DMS79 (cell line): Measurements from ENCODE around the gene VSNL1.

ENCODE experiments used
- DNase-seq: peaks from one replicate; lab custom pipeline; 2025; lab: John Stamatoyannopoulos, UW

Gene VSNL1

DNA sequence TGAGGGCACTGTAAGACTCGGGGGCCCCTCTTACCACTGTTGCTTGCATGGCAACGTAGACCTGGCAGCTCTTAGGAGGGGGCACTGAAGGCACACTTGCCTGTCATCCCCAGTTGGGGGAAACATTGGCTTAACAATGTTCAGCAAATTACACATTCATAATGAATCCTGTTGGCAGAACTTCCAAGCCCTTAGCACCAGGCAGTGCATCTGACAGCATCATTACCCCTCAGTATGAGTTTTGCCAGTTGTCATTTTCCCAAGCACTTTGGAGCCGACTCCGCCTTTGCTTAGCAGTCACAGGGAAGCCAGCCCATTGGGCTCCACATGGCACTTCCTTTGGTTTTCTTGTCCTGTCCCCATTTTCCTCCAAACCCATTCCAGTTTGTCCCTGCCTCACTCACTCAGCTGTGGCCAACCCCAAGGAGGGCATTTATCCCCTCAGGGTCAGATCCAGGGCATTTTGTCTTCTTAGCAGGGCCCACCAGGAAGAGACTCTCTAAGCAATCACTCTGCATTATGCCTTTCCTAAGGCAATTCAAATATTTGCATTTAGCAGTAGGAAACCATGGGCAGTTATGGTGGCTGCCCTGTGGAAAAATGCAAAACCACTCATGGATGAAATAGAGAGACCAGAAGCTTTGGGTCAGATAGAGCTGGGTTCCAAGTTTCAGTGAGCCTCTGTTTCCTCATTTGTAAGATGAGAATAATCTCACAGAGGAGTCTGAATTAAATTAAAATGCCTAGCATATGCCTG, 73.9 kb downstream of the VSNL1 start:
- DNase-seq = no peak

DNA sequence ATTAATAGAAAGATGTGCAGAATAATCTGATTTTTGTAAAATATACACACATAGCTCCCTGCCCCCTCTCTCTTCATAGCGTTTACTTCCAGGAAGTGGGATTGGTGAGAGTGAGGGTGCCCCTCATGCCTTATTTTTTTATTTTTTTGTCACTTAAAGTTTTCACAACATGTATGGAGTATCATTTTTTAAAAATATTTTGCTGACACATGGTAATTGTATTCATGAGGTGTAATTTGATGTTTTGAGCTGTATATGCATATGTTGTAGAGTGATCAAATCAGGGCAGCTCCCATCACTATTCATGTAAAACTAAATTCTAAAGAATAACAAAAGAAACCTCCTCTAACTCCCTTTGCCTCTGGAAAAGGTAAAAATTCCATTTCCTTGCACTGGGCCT, 74.7 kb downstream of the VSNL1 start:
- no peak for DNase-seq

DNA sequence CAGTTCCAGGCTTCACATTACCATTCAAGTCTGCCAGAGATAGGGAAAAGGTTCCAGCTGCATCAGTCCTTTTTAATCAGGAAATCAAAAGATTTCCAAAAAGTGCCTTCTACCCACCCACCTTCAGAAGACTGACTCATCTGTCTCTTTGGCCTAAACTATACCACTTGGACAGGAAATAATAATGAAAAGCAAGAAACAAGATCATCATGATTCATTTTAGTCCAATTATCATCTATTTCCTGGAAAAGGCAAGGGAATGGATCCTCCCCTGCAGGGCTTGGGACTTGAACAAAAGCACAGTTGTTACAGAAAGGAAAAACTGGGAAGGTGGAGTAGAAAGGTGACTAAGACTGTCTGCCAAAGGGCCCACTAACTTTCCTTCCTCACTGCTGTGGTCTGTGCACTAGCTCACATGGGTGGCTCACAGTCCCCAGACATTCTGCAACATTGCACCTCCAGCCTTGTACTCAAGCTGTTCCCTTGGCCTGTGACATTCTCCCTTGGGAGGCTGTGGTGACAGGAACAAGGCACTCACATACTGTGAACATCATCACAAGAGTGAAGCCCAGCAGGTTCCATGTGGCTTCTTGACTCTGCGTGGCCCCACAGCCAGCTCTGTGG, 75.3 kb downstream of the VSNL1 start:
- no peak for DNase-seq

DNA sequence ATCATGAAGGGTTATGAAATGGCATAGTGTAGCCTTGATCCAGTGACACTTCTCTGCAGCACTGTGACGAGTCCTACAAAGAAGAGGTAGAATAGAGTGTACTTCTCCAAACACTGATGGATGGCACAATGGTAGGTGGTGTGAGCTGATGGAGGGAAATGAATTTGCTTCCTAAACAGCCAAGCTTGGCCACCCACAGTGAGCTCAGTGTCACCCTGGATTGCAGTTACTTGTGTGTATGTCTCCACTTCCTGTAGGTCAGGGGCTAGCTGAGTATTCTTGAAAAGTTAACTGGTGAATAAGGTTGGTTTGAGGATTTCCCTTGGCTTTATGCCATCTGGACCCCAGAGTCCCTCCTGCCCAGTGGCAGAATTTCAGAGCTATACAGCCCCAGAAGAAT, 75.9 kb downstream of the VSNL1 start:
- no peak for DNase-seq

DNA sequence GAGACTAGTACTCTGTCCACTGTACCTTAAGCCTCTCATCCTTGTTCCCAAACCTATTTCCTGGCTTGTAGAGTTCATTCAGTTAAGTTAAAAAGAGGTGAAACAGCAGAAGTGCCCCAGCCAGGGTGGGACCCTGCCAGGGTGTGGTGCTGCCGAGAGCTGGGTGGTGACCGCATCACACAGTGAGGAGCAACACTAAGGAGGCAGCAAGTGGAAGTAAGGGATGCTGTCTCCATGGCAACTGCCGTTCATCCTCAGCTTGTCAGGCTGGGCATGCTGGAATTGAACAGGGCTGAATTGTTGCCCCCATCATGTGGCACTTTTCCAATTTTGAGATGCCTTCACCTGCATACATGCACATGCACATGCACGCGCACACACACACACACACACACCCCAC, 77.0 kb downstream of the VSNL1 start:
- no peak for DNase-seq

DNA sequence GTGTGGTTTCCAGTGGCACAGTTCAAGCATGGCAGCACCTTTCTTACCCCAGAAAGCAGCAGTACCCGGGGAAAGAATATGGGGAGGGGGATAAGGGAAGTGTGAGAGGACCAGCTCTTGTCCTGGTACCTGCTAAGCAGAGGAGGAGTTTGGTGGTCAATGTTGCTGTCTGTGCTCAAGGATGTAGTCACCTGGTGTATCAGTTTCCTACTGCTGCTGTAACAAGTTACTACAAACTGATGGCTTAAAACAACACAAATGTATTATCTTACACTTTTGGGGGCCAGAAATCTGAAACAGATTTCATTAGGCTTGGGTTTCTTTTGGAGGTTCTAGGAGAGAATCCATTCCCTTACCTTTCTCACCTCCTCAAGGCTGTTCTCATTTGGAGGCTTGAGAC, 77.5 kb downstream of the VSNL1 start:
- DNase-seq = no peak

DNA sequence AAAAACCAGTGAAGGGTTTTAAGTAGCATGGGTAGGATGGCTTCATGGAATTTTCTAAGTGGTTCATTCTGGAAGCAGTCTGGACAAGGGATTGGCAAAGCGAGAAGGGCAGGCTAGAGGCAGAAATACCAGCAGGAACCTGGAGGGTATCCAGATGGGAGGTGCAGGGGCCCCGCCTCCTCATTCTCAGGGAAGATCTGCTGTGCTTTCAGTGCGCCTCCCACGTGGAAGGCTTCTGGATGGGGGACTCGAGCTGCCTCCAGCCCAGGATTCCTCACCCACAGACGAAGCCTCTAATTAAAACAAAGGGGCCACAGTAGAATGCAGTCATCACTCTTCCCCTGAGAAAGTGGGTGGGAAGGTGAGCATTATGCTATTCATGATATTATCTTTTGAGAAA, 79.8 kb downstream of the VSNL1 start:
- no peak for DNase-seq

DNA sequence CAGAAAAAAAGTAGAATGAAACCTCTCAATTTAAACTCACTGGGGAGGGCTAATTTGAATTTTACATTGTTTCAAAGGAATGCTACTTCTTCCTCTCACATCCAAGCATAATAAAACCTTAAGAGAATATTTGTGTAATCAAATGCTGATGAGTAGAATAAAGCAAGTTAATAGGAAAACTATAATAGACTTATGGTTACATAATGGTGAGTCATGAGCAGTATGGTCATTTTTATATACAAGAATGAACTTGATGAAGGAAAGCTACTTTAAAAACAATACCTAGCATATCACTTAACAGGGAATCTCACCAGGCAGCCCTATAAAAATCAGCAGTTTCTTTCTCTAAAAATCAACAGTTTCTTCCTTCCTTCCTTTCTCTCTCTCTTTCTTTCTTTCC, 80.3 kb downstream of the VSNL1 start:
- no peak for DNase-seq

DNA sequence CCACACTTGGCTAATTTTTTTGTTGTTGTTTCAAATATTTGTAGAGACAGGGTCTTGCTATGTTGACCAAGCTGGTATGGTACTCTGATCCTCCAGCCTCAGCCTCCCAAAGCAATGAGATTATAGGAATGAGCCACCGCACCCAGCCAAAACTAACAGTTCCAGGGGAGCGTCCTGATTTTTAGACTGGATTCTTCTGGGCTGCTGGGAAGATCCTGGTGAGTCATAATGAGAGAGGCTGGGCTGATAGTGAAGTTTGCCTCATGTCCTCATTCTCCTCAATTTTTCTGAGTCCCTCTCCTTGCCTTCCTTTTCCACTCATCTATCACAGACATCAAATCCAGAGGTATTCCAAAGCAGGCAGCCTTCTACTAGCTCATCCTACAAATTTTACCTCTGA, 81.3 kb downstream of the VSNL1 start:
- DNase-seq = no peak

DNA sequence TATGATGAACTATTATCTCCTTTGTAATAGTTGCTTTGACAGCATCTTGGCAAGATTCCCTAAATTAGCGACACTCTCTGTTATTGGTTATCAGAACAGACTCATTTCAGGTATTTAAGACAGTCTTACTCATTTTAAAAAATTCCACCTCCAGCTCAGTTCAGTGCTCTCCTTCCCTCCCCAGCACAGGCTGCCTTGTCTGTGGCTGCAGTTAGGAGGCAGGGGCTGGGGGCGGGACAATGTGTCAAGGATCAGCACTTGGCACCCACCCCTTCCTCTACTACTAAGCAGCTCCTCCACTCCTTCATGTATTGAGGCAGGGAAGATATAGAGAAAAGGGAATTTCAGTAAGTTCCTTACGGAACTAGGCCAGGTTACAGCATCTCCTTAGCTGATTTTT, 85.0 kb downstream of the VSNL1 start:
- DNase-seq = no peak

DNA sequence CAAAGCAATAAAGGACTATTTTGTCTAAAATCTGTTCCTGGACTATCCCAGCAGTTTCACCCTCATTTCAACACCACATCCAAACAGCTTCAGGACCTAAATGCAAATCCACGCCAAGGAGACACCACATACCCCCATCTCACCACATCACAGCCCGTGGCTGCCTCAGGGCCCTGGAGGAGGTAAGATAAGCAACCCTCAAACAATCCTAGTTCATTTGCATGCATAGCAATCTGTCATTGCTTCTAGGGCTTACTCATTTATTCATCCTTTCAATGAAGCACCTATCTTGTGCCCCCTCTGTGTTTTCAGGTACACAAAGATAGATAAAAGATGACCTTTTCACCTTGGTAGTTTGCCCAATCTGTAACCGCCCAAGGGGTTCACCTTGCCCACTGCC, 86.5 kb downstream of the VSNL1 start:
- no peak for DNase-seq

DNA sequence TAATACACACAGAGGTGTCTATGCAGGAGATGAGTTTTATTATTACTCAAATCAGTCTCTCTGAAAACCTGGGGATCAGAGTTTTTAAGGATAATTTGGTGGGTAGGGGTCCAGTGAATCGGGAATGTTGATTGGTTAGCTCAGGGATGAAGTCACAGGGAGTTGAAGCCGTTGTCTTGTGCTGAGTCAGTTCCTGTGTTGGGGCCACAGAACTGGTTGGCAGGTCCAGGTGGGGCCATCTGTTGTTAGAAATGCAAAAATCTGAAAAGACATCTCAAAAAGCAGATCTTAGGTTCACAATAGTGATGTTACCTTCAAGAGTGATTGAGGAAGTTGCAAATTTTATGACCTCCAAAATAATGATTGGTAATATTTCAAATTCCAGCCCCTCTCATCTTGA, 86.9 kb downstream of the VSNL1 start:
- DNase-seq = no peak

DNA sequence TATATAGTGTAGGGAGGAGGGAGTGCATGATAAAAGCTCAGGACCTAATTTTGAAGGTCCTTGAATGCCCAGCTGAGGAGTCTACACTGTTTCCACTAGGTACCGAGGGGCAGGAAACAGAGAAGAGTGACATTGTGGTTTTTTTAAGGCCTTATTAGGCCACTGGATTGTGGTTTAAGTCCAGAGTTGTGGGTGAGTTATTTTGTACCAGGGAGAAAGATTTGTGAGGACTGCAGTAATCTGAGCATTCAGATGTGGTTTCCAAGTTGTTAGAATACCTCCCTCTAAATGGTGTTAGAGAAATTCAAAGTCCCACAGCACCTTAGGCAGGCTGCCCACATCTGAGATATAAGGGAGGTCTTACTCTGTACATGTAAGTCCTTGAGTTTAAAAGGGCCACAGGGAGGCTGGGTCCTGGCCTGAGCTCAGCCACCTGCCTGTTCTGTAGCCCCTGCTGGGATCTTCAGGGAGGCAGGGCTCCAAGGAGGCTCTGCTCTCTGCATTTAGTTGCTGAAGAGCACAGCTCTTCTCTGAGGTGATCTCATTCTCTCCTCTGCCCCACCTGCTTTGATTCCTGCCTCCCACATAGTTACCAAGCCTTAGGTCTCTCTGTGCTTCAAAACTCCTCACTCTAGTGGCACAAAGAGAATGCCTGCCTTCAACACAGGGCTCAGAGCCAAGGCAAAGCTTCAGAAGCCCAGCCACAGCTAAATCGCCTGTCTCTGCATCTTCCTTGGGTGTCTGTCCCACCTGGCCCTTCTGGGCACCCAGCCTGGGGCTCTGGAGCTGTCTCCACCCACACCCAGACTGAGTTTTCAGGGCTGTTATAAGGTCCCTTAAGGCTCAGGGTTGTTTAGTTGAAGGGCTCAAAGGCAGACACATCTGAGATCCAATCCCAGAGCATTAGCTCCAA, 88.1 kb downstream of the VSNL1 start:
- peak; percentile 55 for DNase-seq

DNA sequence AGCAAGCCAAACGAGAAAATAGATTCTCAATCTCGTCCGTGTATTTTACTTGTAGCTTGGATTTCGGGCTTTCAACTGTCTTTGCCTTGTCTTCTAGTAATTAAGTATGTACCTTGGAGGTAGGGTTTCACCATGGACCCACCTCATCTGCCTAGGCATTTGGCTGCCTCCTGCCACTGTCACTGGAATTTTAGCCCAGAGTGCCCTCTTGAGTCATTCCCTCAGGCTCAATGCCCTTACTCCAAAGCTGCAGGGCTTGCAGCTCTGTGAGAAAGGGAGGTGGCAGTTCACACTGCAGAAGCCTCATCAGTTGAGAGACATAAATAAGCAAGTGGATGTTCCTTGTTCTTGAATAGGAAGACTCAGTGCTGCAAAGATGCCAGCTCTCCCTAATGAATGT, 89.6 kb downstream of the VSNL1 start:
- no peak for DNase-seq

DNA sequence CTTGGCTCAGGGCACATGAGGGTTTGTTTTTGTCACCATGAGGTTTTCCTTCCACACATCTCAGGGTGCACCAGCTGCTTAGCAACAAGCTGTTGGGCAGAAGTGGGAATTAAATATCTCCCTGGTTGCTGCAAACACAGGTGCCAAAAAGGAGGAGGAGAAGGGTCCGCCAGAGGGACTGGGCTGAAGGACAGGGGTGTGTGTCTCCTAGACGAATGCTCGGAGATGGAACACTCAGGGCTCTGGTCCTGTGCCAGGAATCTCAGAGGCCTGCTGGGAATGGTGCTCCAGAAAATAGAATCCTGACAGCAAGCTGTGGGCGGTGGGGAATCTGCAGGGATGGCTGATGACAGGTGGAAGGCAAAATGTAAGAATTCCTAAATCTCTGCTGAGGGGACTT, 94.5 kb downstream of the VSNL1 start:
- peak; percentile 47 for DNase-seq

DNA sequence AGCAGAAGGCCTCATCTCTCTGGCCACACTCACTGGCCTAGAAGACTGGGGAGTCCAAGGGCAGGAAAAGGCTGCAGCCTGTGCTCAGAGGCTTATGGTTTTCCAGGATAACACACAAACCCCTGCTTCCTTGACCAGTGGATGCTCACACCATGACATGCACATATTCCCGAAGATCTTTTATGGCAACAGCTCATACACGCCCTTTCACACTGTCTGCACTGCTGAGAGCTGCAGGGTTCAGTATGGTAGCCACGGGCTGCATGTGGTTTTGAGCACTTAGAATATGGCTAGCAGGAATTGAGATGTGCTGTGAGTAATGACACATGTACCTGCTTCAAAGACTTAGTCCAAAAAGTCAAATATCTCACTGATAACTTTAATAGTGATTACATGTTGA, 95.8 kb downstream of the VSNL1 start:
- no peak for DNase-seq

DNA sequence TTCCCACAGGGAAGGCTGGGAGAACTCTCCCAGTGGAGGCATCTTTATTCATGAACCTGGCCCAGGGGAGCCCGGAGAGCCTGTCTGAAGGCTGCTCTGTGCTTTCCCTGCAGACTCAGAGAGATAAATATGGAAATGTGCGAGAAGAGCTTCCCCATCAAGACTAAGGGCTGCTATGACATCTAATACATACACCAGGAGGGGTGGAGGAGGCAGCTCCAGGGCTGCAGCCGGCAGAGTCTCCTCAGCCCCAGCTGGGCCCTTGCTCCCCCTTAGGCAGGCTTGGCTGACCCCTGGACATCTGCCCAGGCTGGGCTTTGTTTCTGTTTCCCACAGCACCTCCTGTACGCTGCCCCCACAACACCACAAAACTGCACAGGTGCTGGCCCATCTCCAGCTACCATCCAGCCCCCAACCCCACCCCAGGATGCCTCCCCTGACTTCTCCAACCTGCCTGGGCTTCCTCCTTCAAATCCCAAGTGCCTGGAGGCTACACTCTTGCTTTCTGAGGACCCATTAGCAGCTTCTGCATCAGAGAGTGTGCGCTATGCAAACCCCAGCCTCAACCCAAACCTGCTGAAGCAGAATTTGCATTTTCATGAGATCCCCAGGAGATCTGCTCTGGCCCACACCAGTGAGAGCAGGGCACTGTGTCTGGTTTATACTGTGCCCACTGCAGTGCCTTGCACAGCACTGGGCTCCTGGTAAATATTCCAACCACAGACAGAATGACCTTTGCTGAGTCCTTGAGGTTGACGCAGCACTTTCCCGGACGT, 96.8 kb downstream of the VSNL1 start:
- DNase-seq = peak; percentile 85

DNA sequence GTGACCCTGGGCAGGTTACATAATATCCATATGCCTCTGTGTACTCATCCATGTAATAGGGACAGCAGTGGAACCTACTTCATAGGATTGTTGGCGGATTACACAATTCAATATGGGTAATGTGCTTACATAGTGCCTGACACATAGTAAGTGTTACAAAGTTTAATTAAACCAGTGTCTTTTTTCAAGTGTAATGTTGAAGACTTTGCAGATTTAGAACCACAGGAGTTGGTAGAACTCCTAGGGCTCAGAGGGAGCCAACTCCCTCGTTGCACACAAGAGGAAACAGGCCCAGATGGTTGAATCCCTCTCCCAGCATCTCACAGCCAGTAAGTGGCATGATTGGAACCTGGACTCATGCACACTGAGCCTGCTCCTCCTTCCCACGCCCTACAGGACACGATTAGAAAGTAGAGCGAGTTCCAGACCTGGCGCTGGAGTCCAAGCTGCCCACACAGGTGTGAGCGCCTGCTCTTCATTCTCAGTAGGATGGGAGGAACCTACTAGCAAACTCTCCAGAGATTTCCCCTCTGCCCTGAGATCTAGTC, 97.8 kb downstream of the VSNL1 start:
- DNase-seq = no peak

DNA sequence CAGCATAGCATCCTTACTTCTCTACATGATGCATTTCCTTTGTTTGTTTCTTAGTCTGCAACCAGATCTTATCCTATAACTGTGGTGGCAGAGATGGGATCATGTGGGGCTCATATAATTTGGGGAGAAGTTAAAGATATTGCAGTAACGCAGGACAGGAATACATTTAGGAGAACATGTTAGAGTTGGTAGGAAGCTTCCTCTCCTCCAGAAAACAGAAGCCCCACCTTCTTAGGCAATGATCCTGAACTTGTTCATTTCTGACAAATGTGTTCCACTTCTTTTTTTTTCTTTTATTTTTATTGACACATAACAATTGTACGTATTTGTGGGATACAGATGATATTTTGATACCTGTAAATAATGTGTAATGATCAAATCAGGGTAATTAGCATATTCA, 99.9 kb downstream of the VSNL1 start:
- DNase-seq = no peak

DNA sequence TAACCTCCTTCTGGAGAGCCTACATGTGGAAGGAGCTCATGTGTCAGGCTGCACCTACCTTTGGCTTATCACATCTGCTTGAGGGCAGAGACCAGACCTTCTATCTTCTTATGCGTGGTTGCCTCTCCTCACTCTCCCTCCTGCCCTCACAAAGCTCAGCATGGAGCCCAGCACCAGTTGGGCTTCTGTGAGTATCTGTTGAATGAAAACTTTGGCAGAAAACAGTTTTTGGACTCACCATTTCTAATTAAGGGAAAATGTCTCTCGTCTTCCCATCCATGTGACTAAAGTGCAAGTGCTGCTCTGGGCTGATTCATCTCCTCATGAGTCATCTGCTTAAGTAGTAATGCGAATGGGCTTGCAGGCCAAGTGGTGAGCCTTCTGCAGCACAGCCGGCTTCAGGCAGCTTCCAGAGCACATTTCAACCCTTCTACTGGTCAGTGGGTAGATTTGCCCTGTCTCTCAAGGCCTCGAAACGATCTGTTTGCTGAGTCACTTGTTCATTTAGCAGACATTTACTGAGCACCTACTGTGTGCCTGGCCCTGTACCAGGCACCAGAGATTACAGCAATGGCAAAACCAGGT, 102.6 kb downstream of the VSNL1 start:
- DNase-seq = no peak

DNA sequence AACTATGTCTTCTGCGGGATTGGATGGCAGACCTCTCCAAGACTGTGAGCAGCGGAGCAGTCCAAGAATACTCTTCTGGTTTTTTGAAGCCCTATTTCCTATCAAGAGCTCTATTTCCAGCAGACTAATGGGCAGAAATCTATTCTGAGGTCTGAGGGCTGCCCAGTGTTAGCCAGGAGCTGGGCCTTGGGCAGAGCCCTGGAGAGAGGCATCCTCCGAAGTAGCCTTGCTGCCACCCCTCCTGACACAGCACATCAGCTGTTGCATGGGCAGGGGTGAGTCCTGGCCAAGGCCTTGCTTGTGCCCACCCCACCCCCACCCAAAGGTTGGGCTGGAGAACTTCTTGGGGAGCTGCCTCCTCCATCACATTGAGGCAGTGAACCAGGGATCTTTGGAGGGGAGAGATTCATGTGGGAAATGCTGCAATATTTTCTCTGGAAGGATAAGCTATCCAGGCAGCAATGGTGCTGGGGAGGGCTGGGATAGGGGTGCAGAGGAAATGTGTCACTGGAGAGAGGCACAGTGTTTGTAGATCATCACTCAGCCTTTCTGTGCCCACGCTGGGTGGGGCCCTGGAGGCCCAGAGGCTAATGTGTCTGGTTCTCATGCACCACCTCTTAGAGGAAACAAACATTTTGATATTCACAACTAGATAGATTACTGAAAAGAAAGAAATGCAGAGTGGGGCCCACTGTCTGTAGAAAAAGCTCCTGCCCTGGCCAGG, 104.7 kb downstream of the VSNL1 start:
- no peak for DNase-seq
